Type B pancreatic cell (in vitro differentiated cells): ENCODE data around the gene HBZ. TPM values are rescaled to one million over a fixed set of nuclear protein-coding genes. Genes with fewer than 3 reads are reported as not detected.
A peak's percentile ranks its signal among the peaks of the same experiment; 100 is the strongest.
"Not testable (repeated sequence)": the region's sequence is repeated elsewhere in the genome, so short reads cannot be mapped to it uniquely, and the experiment has no call there.

Experiments used
- DNase-seq: peaks from one replicate; pipeline ENCODE4 v3.0.0; 2021; ENCODE audit warnings: mixed read lengths; ENCODE audit not compliant: unreplicated experiment; ENCODE audit errors: extremely low spot score
- H3K27ac Mint-ChIP-seq: 2 replicates; pipeline ENCODE4 v1.8.0; 2021; ENCODE audit warnings: mild to moderate bottlenecking, mixed read lengths
- H3K27me3 Mint-ChIP-seq: 2 replicates; pipeline ENCODE4 v1.8.0; 2021; ENCODE audit warnings: mixed read lengths
- H3K36me3 Mint-ChIP-seq: 2 replicates; pipeline ENCODE4 v1.8.0; 2021; ENCODE audit warnings: mixed read lengths
- H3K4me1 Mint-ChIP-seq: one replicate; pipeline ENCODE4 v1.8.0; 2021; ENCODE audit warnings: mixed read lengths; ENCODE audit not compliant: unreplicated experiment
- H3K4me3 Mint-ChIP-seq: 2 replicates; pipeline ENCODE4 v1.8.0; 2021; ENCODE audit warnings: mild to moderate bottlenecking, mixed read lengths
- H3K9me3 Mint-ChIP-seq: 2 replicates; pipeline ENCODE4 v1.8.0; 2021; ENCODE audit warnings: mixed read lengths
- total RNA-seq: library from RNA; stranded (reverse); gene quantifications from 2 replicates; pipeline ENCODE4 v1.2.1, GENCODE V29; 2021; ENCODE audit warnings: low replicate concordance
- TF ChIP-seq, protein P1 (sequence below): fragments of 200-600 bp; sonication (generic); conservative IDR thresholded peaks from 2 replicates; pipeline ENCODE4 v1.5.0; 2021; ENCODE audit warnings: antibody characterized with exemption, mild to moderate bottlenecking

HBZ gene
- total RNA-seq, 1 donor from 2014 or later = not detected

DNA sequence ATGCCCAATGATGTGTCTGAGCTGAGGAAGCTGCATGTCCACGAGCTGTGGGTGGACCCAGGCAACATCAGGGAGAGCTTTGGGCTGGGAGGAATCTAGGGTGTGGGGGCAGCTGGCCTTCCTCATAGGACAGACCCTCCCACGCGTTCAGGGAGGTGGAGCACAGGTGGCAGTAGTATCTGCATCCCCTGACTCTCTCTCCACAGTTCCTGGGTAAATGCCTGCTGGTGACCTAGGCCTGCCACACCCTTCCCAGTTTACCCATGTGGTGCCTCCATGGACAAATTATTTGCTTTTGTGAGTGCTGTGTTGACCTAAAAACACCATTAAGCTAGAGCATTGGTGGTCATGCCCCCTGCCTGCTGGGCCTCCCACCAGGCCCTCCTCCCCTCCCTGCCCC lies 16.6 kb downstream of the HBZ start:
- Mint-ChIP-seq H3K4me1 (no peaks in the 10 kb centered on the region), H3K27me3 (peaks cover 75% of the 10 kb centered on the region), H3K9me3 (no peaks in the 10 kb centered on the region), H3K27ac (no peak overlapping the region), H3K36me3 (no peaks in the 10 kb centered on the region), H3K4me3 (no peak overlapping the region)
- DNase-seq = no peak
- TF ChIP-seq, protein P1, sequence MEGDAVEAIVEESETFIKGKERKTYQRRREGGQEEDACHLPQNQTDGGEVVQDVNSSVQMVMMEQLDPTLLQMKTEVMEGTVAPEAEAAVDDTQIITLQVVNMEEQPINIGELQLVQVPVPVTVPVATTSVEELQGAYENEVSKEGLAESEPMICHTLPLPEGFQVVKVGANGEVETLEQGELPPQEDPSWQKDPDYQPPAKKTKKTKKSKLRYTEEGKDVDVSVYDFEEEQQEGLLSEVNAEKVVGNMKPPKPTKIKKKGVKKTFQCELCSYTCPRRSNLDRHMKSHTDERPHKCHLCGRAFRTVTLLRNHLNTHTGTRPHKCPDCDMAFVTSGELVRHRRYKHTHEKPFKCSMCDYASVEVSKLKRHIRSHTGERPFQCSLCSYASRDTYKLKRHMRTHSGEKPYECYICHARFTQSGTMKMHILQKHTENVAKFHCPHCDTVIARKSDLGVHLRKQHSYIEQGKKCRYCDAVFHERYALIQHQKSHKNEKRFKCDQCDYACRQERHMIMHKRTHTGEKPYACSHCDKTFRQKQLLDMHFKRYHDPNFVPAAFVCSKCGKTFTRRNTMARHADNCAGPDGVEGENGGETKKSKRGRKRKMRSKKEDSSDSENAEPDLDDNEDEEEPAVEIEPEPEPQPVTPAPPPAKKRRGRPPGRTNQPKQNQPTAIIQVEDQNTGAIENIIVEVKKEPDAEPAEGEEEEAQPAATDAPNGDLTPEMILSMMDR = no peak

DNA sequence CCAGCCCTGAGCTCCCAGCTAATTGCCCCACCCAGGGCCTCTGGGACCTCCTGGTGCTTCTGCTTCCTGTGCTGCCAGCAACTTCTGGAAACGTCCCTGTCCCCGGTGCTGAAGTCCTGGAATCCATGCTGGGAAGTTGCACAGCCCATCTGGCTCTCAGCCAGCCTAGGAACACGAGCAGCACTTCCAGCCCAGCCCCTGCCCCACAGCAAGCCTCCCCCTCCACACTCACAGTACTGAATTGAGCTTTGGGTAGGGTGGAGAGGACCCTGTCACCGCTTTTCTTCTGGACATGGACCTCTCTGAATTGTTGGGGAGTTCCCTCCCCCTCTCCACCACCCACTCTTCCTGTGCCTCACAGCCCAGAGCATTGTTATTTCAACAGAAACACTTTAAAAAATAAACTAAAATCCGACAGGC lies 17.7 kb downstream of the HBZ start:
- not testable (repeated sequence) for H3K36me3 Mint-ChIP-seq, H3K4me1 Mint-ChIP-seq, DNase-seq, H3K4me3 Mint-ChIP-seq, H3K27ac Mint-ChIP-seq, H3K9me3 Mint-ChIP-seq
- H3K27me3 Mint-ChIP-seq = peaks cover 84% of the 10 kb centered on the region

DNA sequence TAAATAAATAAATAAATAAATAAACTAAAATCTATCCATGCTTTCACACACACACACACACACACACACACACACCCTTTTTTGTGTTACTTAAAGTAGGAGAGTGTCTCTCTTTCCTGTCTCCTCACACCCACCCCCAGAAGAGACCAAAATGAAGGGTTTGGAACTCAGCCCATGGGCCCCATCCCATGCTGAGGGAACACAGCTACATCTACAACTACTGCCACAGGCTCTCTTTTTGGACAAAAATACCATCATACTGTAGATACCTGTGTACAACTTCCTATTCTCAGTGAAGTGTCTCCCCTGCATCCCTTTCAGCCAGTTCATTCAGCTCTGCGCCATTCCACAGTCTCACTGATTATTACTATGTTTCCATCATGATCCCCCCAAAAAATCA lies 18.3 kb downstream of the HBZ start:
- H3K27me3 Mint-ChIP-seq = peaks cover 84% of the 10 kb centered on the region

DNA sequence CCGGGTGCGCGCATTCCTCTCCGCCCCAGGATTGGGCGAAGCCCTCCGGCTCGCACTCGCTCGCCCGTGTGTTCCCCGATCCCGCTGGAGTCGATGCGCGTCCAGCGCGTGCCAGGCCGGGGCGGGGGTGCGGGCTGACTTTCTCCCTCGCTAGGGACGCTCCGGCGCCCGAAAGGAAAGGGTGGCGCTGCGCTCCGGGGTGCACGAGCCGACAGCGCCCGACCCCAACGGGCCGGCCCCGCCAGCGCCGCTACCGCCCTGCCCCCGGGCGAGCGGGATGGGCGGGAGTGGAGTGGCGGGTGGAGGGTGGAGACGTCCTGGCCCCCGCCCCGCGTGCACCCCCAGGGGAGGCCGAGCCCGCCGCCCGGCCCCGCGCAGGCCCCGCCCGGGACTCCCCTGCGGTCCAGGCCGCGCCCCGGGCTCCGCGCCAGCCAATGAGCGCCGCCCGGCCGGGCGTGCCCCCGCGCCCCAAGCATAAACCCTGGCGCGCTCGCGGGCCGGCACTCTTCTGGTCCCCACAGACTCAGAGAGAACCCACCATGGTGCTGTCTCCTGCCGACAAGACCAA lies 20.0 kb downstream of the HBZ start, which contains the start of gene HBA2:
HBA2 (plus strand) TSS at position 503 of the 568 bp plus-strand sequence; CDS start at position 540, 37 bp downstream.
- DNase-seq, H3K27ac Mint-ChIP-seq, H3K9me3 Mint-ChIP-seq, H3K4me1 Mint-ChIP-seq, H3K36me3 Mint-ChIP-seq, H3K4me3 Mint-ChIP-seq: not testable (repeated sequence)
- H3K27me3 Mint-ChIP-seq = peaks cover 77% of the 10 kb centered on the region

More for the DNA sequence above, 18.3 kb downstream of the HBZ start:
- TF ChIP-seq, protein P1 = no peak
- no peaks in the 10 kb centered on the region for H3K4me1 Mint-ChIP-seq
- H3K4me3 Mint-ChIP-seq = no peak overlapping the region
- no peak overlapping the region for H3K27ac Mint-ChIP-seq
- H3K36me3 Mint-ChIP-seq = no peaks in the 10 kb centered on the region
- no peaks in the 10 kb centered on the region for H3K9me3 Mint-ChIP-seq
- DNase-seq = no peak

DNA sequence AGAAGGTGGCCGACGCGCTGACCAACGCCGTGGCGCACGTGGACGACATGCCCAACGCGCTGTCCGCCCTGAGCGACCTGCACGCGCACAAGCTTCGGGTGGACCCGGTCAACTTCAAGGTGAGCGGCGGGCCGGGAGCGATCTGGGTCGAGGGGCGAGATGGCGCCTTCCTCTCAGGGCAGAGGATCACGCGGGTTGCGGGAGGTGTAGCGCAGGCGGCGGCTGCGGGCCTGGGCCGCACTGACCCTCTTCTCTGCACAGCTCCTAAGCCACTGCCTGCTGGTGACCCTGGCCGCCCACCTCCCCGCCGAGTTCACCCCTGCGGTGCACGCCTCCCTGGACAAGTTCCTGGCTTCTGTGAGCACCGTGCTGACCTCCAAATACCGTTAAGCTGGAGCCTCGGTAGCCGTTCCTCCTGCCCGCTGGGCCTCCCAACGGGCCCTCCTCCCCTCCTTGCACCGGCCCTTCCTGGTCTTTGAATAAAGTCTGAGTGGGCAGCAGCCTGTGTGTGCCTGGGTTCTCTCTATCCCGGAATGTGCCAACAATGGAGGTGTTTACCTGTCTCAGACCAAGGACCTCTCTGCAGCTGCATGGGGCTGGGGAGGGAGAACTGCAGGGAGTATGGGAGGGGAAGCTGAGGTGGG lies 20.9 kb downstream of the HBZ start:
- H3K36me3 Mint-ChIP-seq, H3K4me1 Mint-ChIP-seq, DNase-seq, H3K27ac Mint-ChIP-seq, H3K4me3 Mint-ChIP-seq, H3K9me3 Mint-ChIP-seq: not testable (repeated sequence)
- H3K27me3 Mint-ChIP-seq = peaks cover 77% of the 10 kb centered on the region

DNA sequence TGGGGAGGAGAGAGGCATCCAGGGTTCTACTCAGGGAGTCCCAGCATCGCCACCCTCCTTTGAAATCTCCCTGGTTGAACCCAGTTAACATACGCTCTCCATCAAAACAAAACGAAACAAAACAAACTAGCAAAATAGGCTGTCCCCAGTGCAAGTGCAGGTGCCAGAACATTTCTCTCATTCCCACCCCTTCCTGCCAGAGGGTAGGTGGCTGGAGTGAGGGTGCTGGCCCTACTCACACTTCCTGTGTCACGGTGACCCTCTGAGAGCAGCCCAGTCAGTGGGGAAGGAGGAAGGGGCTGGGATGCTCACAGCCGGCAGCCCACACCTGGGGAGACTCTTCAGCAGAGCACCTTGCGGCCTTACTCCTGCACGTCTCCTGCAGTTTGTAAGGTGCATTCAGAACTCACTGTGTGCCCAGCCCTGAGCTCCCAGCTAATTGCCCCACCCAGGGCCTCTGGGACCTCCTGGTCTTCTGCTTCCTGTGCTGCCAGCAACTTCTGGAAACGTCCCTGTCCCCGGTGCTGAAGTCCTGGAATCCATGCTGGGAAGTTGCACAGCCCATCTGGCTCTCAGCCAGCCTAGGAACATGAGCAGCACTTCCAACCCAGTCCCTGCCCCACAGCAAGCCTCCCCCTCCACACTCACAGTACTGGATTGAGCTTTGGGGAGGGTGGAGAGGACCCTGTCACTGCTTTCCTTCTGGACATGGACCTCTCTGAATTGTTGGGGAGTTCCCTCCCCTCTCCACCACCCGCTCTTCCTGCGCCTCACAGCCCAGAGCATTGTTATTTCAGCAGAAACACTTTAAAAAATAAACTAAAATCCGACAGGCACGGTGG lies 21.7 kb downstream of the HBZ start:
- not testable (repeated sequence) for H3K36me3 Mint-ChIP-seq, H3K4me1 Mint-ChIP-seq, H3K9me3 Mint-ChIP-seq, DNase-seq, H3K27ac Mint-ChIP-seq
- H3K4me3 Mint-ChIP-seq = peak overlapping the region; percentile 39
- H3K27me3 Mint-ChIP-seq = peaks cover 75% of the 10 kb centered on the region

DNA sequence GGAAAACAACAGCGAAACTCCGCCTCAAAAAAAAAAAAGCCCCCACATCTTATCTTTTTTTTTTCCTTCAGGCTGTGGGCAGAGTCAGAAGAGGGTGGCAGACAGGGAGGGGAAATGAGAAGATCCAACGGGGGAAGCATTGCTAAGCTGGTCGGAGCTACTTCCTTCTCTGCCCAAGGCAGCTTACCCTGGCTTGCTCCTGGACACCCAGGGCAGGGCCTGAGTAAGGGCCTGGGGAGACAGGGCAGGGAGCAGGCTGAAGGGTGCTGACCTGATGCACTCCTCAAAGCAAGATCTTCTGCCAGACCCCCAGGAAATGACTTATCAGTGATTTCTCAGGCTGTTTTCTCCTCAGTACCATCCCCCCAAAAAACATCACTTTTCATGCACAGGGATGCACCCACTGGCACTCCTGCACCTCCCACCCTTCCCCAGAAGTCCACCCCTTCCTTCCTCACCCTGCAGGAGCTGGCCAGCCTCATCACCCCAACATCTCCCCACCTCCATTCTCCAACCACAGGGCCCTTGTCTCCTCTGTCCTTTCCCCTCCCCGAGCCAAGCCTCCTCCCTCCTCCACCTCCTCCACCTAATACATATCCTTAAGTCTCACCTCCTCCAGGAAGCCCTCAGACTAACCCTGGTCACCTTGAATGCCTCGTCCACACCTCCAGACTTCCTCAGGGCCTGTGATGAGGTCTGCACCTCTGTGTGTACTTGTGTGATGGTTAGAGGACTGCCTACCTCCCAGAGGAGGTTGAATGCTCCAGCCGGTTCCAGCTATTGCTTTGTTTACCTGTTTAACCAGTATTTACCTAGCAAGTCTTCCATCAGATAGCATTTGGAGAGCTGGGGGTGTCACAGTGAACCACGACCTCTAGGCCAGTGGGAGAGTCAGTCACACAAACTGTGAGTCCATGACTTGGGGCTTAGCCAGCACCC lies 22.8 kb downstream of the HBZ start:
- peak overlapping the region; percentile 44 for H3K4me3 Mint-ChIP-seq
- H3K9me3 Mint-ChIP-seq = no peaks in the 10 kb centered on the region
- H3K27me3 Mint-ChIP-seq = peaks cover 74% of the 10 kb centered on the region
- DNase-seq = no peak
- H3K27ac Mint-ChIP-seq = no peak overlapping the region
- H3K4me1 Mint-ChIP-seq = peaks cover 6% of the 10 kb centered on the region
- no peaks in the 10 kb centered on the region for H3K36me3 Mint-ChIP-seq
- TF ChIP-seq, protein P1 = no peak

DNA sequence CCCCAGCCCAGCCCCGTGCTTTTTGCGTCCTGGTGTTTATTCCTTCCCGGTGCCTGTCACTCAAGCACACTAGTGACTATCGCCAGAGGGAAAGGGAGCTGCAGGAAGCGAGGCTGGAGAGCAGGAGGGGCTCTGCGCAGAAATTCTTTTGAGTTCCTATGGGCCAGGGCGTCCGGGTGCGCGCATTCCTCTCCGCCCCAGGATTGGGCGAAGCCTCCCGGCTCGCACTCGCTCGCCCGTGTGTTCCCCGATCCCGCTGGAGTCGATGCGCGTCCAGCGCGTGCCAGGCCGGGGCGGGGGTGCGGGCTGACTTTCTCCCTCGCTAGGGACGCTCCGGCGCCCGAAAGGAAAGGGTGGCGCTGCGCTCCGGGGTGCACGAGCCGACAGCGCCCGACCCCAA lies 23.6 kb downstream of the HBZ start:
- not testable (repeated sequence) for H3K4me1 Mint-ChIP-seq, H3K27ac Mint-ChIP-seq, DNase-seq, H3K4me3 Mint-ChIP-seq, H3K36me3 Mint-ChIP-seq, H3K9me3 Mint-ChIP-seq
- peaks cover 67% of the 10 kb centered on the region for H3K27me3 Mint-ChIP-seq

DNA sequence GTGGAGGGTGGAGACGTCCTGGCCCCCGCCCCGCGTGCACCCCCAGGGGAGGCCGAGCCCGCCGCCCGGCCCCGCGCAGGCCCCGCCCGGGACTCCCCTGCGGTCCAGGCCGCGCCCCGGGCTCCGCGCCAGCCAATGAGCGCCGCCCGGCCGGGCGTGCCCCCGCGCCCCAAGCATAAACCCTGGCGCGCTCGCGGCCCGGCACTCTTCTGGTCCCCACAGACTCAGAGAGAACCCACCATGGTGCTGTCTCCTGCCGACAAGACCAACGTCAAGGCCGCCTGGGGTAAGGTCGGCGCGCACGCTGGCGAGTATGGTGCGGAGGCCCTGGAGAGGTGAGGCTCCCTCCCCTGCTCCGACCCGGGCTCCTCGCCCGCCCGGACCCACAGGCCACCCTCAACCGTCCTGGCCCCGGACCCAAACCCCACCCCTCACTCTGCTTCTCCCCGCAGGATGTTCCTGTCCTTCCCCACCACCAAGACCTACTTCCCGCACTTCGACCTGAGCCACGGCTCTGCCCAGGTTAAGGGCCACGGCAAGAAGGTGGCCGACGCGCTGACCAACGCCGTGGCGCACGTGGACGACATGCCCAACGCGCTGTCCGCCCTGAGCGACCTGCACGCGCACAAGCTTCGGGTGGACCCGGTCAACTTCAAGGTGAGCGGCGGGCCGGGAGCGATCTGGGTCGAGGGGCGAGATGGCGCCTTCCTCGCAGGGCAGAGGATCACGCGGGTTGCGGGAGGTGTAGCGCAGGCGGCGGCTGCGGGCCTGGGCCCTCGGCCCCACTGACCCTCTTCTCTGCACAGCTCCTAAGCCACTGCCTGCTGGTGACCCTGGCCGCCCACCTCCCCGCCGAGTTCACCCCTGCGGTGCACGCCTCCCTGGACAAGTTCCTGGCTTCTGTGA lies 24.3 kb downstream of the HBZ start, which contains the start of gene HBA1:
HBA1 (plus strand) TSS at position 204 of the 906 bp plus-strand sequence; CDS start at position 241, 37 bp downstream.
- H3K4me1 Mint-ChIP-seq, H3K27ac Mint-ChIP-seq, DNase-seq, H3K36me3 Mint-ChIP-seq, H3K9me3 Mint-ChIP-seq: not testable (repeated sequence)
- Mint-ChIP-seq H3K4me3 (peak within 1 kb of the TSS; percentile 65), H3K27me3 (peaks cover 60% of the 10 kb centered on the region)
